GM19397 (cell line): ENCODE measurements around the gene CCT6A.
"Not testable (repeated sequence)": the region's sequence is repeated elsewhere in the genome, so short reads cannot be mapped to it uniquely, and the experiment has no call there.

Experiments
- ATAC-seq: cut with Tn5 transposase; IDR thresholded peaks from one replicate; pipeline ENCODE4 v1.9.1; 2021; ENCODE audit warnings: mild to moderate bottlenecking, moderate library complexity; ENCODE audit not compliant: unreplicated experiment

The CCT6A gene, protein sequence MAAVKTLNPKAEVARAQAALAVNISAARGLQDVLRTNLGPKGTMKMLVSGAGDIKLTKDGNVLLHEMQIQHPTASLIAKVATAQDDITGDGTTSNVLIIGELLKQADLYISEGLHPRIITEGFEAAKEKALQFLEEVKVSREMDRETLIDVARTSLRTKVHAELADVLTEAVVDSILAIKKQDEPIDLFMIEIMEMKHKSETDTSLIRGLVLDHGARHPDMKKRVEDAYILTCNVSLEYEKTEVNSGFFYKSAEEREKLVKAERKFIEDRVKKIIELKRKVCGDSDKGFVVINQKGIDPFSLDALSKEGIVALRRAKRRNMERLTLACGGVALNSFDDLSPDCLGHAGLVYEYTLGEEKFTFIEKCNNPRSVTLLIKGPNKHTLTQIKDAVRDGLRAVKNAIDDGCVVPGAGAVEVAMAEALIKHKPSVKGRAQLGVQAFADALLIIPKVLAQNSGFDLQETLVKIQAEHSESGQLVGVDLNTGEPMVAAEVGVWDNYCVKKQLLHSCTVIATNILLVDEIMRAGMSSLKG

DNA sequence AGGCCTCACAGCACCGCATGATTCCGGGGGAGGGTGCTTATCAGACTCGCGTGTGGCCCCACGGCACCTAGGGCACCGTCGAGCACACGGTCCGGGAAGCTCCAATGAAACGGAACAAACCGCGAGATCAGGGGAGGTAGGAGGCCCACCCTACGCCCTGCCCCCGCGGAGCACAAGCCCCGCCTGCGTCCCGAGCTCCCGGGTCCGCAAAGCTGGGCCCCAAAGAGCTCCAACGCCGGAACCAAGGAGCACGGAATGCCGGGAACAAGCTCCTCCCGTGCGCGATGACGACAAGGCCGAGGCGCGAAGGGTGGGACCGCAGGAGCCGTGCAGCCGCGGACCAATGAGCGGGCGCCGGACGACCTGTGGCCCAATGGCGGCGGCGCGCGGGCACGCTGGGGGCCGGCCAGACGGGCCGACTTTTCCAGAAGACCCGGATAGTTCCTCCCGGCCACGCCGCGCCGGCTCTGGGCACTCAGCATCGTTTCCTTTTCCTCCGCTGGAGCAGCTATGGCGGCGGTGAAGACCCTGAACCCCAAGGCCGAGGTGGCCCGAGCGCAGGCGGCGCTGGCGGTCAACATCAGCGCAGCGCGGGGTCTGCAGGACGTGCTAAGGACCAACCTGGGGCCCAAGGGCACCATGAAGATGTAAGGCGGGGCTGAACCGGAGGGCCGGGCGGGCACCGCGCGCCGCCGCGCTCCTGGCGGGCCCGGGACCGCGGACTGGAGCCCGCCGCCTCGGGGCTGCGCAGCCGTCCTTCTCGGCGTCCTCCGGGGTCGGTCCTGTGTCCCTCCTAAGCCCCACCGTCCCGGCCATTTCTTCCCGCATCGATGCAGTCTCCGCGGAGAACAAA lies at the start of gene CCT6A, which contains the start of gene PSPH:
CCT6A (plus strand) TSS at position 427 of the 853 bp plus-strand sequence; CDS start at position 511, 84 bp downstream.
PSPH (minus strand) TSS at position 106 of the 853 bp plus-strand sequence. CDS start 30,232 bp downstream, outside the sequence.
- ATAC-seq: peak; percentile 98

DNA sequence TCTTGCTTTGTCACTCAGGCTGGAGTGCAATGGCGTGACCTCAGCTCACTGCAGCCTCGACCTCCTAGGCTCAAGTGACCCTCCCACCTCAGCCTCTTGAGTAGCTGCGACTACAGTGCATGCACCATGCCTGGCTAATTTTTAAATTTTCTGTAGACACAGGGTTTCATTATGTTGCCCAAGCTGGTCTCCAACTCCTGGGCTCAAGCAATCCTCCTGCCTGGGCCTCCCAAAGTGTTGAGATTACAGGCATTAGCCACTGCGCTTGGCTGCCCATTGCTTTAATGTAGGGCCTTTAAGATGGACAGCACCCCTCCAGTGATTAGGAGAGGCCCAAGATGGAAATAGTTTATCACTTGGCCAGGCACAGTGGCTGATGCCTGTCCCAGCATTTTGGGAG lies 47.8 kb upstream of the CCT6A start:
- no peak for ATAC-seq

DNA sequence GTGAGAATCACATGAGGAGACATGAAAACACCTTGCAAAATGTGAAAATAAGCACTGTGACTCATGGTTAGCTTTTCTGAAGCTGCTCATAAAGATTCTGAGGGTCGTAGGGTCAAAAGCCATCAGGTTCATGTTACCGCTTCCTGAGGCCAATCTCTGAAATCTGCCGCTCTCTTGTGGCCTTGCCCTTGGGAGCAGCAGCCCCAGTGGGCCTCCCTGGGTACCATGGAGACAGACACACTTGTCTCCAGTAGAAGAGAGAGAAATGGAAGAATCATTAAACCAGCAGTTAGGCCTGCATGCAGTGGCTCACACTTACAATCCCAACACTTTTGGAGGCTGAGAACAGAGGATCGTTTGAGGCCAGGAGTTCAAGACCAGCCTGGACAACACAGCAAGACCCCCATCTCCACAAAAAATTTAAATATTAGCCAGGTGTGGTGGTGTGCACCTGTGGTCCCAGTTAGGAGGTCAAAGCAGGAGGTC lies 44.4 kb upstream of the CCT6A start:
- ATAC-seq: no peak

DNA sequence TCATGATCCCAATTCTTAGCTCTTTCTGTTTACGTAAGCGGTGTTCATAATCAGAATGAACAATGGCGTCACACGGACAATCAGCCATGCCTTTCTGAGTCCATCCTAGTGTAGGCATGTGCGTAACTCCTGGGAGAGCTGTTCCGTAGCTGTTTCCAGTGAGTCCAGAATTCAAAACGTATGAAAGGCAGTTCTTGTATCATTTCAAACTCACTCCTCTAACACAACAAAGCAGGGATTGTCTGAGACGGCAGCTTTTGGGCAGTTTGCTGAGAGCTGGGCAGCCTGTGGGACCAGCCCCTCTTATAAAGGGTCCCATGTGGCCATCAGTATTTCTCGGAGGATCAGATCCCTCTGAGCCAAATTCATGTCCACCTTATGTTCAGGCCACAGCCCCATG lies 43.7 kb upstream of the CCT6A start:
- no peak for ATAC-seq

DNA sequence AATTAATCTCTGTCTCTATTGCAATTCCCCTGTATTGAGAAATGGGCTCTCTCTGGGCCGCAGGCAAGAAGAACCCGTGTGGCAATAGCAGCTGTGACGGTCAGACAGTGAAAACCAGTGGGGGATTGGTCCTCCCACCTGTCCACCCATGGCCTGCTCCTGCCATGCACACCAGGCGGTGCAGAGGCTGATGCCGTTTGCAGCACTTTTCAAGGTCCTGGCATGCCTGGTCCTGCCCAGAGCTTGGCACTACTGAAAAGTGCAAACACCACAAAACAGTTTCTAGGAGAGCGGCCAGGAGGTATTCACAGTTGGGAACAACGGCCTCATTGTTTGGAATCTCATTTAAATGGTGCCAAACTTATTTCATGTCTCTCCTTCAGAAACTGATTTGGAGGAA lies 41.9 kb upstream of the CCT6A start:
- ATAC-seq: no peak

DNA sequence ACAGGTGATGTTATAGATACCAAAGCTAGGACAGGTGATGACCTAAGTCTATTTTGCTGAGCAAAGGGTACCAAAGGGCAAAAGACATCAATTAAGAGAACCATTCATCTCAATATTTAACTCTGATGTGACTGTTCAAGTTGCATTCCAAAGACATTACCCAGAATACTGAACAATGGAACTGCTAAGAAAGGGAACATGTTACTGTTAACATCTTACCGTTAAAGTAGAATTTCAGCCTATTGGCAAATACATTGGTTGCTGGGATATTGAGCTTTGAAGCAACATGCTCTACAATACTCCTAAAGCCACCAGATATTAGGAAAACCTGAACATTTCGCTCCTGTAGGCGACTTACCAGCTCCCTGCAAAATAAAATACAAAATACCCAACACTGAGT lies 34.5 kb upstream of the CCT6A start:
- ATAC-seq: not testable (repeated sequence)

DNA sequence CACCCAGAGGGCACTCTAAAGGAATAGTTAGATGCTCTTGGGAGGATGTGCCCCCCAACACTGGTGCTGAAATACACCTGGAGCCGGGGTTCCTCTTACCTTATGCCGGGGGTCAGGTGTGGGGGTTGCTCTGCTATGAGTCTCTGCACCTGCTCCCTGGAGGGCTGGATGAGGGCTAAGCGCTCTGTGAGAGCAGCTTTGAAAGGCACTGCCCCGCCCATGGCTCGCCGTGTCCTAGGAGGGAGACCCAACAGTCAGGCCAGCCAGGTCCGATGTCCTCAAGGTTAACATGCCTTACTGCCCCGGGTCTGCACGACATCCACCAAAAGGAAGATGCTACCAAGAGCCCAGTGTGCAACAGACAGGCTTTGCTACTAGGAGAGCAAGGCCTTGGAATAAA lies 32.1 kb upstream of the CCT6A start:
- no peak for ATAC-seq

DNA sequence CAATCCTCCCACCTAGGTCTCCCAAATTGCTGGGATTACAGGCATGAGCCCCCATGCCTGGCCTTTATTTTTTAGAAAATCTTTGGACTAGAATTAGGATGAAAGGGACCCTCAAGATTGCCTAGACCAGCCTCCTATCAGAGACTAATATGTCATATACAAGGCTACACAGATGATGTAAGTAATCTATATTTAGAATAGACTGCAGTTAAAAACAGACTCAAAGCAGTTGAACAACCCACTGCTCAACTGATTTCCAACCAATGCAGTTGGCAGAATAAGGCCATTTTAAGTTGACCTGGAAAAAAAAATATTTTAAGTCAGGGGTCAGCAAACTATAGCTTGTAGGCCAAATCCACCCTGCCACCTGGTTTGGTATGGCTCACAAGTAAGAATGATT lies 28.1 kb upstream of the CCT6A start:
- ATAC-seq: no peak

DNA sequence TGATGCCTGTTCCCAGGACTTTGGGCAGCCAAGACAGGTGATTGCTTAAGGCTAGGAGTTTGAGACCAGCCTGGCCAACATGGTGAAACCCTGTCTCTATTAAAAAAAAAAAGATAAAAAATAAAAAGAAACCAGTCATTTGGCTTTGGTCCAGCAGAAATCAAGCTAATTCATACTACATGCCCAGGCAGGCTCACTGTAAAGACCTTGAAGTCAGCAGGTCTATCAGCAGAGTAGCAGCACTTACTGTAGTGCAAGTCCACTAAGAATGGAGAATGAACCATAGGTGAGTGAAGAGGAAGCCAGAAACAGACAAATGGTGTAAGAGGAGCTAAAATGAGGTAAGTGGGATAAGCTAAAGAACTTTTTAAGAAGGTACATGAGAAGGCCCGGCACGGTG lies 25.0 kb upstream of the CCT6A start:
- no peak for ATAC-seq

DNA sequence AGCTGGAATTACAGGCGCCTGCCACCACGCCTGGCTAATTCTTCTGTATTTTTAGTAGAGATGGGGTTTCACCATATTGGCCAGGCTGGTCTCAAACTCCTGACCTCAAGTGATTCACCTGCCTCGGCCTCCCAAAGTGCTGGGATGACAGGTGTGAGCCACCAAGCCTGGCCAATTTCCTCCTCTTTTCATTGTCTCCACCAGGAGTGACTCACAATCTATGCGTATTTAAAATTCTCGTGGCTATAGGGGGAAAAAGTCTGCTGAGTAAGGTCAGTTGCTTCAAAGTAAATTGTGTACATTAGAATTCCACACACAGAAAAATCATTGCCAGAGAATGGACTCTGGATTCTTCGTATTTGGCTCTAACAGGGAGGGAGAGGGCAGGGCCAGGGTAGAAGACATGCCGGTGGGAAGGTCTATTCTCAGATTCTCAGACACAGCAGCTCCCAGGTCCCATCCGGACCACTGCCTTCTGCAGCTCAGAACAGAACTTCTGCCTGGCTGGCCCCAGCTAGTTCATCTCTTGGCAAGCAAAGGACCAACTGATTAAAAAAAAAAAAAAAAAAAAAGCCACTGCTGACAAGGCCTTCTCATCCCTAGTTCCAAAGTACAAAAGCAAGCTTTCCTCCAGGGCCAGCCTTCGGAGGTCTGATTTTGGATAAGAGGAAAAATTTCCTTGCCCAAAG lies 22.5 kb upstream of the CCT6A start:
- ATAC-seq: no peak

DNA sequence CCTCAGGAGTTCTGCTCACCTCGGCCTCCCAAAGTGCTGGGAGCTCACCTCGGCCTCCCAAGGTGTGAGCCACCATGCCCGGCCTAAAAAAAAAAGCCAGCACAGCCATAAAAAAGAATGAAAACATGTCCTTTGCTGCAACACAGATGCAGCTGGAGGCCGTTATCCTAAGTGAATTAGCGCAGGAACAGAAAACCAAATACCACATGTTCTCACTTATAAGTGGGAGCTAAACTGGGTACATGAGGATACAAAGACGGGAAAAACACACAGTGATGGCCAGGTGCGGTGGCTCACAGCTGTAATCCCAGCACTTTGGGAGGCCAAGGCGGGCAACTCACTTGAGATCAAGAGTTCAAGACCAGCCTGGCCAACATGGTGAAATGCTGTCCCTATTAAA lies 21.2 kb upstream of the CCT6A start:
- ATAC-seq: no peak

DNA sequence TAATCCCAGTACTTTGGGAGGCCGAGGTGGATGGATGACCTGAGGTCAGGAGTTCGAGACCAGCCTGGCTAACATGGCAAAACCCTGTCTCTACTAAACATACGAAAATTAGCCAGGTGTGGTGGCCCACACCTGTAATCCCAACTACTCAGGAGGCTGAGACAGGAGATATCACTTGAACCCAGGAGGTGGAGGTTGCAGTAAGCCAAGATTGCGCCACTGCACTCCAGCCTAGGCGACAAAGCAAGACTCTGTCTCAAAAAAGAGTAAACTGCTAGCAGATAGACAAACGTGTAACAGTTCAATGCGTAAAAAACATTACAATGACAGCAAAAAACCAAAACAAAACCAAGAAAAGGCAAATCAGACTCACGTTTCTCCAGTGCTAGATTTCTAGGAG lies 20.0 kb upstream of the CCT6A start:
- not testable (repeated sequence) for ATAC-seq

DNA sequence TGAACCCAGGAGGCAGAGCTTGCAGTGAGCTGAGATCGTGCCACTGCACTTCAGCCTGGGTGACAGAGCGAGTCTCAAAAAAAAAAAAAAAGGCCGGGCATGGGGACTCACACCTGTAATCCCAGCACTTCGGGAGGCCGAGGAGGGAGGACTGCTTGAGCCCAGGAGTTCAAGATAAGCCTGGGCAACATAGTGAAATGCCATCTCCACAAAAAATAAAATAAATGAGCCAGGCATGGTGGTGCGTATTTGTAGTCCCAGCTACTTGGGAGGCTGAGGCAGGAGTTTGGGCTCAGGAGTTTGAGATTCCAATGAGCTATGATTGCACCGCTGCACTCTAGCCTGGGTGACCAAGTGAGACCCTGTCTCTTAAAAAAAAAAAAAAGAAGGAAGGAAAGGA lies 19.0 kb upstream of the CCT6A start:
- ATAC-seq: not testable (repeated sequence)

DNA sequence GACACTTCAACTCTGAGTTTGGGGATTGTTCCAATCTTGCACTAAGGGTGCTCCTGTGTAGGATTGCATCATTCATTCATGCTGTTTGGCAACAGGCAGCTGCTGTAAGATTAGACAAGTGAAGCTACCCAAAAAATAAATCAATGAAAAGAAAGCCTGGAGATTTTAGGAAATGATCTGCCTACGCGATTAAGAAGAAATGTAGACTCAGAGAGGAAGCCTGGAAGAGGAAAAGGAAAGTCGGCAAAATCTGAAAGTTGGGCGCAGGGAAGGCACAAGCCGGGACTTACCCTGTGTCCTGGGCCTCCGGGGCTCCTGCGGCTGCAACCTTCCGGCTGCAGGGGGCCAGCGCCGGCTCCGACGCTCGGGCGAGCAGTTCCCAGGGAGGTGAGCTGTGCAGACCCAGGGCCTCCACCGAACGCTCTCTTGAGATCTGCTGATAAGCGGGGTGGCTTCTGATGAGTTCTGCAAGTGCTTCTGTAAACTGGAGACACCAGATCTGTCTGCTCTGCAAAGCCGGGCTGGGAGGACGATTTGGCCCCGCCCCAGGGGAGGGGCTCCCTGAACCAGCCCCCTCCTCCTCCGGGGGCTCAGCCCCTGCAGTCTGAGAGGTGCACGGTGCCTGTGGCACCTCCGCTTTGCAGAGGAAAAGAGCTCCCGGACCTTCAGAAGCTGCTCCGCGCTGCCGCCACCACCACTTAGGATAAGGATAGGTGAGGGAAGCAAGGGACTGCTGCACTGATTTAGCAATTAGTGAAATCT lies 17.7 kb upstream of the CCT6A start:
- ATAC-seq: peak; percentile 98

DNA sequence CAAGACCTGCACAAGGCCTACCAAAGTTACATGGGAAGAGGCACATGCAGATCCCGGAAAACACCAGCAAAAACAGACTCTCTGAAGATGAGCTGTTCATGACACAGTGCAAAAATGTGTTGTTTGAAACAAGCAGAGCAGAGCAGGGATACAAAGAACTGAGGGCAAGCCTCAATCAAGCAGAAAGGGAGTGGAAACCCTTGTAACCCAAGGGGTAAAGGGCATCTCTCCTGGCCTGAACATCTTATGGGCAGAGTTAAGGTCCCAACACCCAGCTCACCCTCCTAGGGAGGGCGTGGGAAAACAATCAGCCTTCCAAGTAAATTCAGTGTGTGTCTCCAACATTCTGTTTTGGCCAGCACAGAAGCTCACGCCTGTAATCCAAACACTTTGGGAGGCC lies 10.8 kb upstream of the CCT6A start:
- ATAC-seq: no peak

DNA sequence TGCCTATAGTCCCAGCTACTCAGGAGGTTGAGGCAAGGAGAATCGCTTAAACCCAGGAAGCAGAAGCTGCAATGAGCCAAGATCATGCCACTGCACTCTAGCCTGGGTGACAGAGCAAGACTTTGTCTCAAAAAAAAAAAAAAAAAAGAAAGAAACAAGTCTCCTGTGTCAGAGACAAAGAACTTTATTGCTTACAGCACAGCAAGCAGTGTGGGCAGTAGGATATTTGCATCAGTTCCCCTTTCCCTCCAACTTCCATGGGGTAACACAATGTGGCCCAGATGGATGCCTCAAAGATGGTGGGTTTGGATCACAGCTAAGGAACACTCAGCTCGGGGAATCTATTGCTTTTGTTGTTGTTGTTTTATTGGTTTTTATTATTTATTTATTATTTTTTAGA lies 5.8 kb upstream of the CCT6A start:
- ATAC-seq: not testable (repeated sequence)

DNA sequence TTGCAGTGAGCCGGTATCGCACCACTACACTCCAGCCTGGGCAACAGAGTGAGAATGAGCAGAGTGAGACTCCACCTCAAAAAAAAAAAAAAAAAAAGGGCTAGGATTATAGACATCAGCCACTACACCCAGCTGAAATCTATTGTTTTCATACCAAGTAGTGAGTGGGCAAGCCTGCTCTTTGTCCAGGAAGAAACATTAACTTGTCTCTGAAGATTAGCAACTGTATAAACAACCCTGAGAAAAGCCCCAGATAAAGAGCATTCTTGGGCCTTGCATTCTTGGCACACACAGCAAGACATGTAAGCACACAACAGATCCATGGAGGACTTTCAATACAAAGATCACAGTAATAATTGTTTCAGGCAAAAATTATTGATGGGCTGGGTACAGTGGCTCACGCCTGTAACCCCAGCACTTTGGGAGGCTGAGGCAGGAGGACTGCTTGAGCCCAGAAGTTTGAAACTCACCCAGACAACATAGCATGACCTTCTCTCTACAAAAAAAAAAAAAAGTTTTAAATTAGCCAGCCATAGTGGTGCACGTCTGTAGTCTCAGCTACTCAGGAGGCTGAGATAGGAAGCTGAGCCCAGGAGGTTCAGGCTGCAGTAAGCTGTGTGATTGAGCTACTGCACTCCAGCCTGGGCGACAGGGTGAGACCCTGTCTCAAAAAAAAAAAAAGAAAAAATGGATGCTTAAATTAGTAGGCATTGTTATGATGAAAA lies 4.7 kb upstream of the CCT6A start:
- no peak for ATAC-seq

DNA sequence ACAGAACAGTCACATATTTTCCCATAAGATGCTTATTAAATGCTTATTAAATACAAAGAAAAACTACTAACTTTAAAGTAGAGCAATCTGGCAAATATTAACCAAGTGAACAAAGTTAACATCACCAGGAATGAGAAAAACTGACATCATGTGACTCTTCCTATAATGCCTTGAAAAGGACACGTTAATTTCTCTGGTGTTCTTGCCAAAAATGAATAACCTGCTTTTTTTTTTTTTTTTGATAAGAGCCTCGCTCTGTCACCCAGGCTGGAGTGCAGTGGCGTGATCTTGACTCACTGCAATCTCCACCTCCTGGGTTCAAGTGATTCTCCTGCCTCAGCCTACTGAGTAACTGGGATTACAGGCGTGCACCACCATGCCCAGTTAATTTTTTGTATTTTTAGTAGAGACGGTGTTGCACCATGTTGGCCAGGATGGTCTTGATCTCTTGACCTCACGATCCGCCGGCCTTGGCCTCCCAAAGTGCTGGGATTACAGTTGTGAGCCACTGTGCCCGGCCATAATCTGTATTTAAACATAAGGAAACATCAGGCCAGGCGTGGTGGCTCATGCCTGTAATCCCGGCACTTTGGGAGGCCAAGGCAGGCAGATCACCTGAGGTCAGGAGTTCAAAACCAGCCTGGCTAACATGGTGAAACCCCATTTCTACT lies 4.0 kb upstream of the CCT6A start:
- not testable (repeated sequence) for ATAC-seq

DNA sequence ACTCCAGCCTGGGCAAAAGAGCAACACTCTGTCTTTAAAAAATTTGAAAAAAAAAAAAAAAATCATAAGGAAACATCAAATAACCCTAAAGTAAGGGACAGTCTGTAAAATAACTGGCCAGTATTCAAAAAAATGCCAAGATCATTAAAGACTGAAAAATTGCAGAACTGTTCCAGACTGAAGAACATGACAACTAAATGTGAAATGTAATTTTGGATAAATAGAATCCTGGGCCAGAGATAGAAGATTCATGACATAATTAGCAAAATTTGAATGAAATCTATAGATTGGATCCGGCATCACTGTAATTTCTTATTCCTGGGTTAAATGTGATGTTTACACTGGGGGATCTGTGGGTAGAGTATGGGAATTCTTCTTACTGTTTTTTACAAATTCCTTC lies 3.3 kb upstream of the CCT6A start:
- no peak for ATAC-seq
